Mucosa of descending colon (tissue), 3 donors: Measurements from ENCODE around the gene PAX9. TPM values are rescaled to one million over a fixed set of nuclear protein-coding genes. Genes with fewer than 3 reads are reported as not detected.

ENCODE experiments used
- ATAC-seq: fragments of 200-7000 bp; cut with Tn5 transposase; one replicate; pipeline ENCODE4 v1.9.1; 2020; ENCODE audit warnings: mild to moderate bottlenecking, moderate library complexity
- DNase-seq, 3 donors: peaks; one replicate each; pipeline ENCODE4 v3.0.0-alpha.2; 2020
- H3K36me3 ChIP-seq: fragments of 200-600 bp; one replicate; pipeline ENCODE4 v1.8.0; 2021; ENCODE audit warnings: low read depth, mild to moderate bottlenecking
- H3K4me1 ChIP-seq: fragments of 200-600 bp; one replicate; pipeline ENCODE4 v1.8.0; 2021; ENCODE audit warnings: low read depth, mild to moderate bottlenecking
- H3K4me3 ChIP-seq: fragments of 200-600 bp; one replicate; pipeline ENCODE4 v1.8.0; 2021; ENCODE audit warnings: mild to moderate bottlenecking
- H3K9me3 ChIP-seq: fragments of 200-600 bp; one replicate; pipeline ENCODE4 v1.8.0; 2021; ENCODE audit warnings: mild to moderate bottlenecking
- CTCF ChIP-seq: fragments of 200-600 bp; IDR thresholded peaks from one replicate; pipeline ENCODE4 v1.8.0; 2022; ENCODE audit warnings: antibody characterized with exemption, mild to moderate bottlenecking
- intact Hi-C, 2 donors: fragments of 100-400 bp; cut with DNase I in 1 of 2; cut with micrococcal nuclease in 1 of 2; formaldehyde crosslinking; loops; one replicate each; pipeline versions ENCODE4 v1.11.0 to v1.11.1; 2022; cut with DNase I, micrococcal nuclease
- total RNA-seq, 3 donors: library from RNA; stranded (reverse); fragmentation: NEBNext Ultra II Directional in 2 of 3; extraction: Animal tissue kit (Norgen Biotek cat#: 25700) in 2 of 3; gene quantifications; one replicate each; pipeline versions ENCODE4 v1.2.1 to v1.2.4, GENCODE V29; 2021 to 2023
- donor health status: DM: no; HTN: no; CAD: no; lungs with moderate emphysema.
- donor health status: DM: no; HTN: no; CAD: no.
- donor health status: DM: no; HTN: yes; CAD: no.

Gene PAX9
- total RNA-seq, 3 donors from 2014 or later = 0.29 to 0.44 (median 0.38) TPM

- Histone ChIP-seq H3K9me3 (no peaks in the 10 kb centered on the region), H3K4me3 (no peak overlapping the region), H3K4me1 (peaks cover 36% of the 10 kb centered on the region), H3K36me3 (no peaks in the 10 kb centered on the region)
- TF ChIP-seq CTCF = peak; percentile 26
- DNase-seq = peak in 2 of 3 donors; percentile 54 to 55
- intact Hi-C loops = no loop called here
- peak; percentile 74 for ATAC-seq
These were observed 5.5 kb upstream of the PAX9 start for GRCh38 chr14:36655963-36656686.

- H3K4me1 ChIP-seq = peaks cover 38% of the 10 kb centered on the region
- no peak for DNase-seq
- intact Hi-C loops = no loop called here
- H3K4me3 ChIP-seq = no peak overlapping the region
- no peaks in the 10 kb centered on the region for H3K9me3 ChIP-seq
- no peak for TF ChIP-seq CTCF
- ATAC-seq = no peak
- no peaks in the 10 kb centered on the region for H3K36me3 ChIP-seq
These were observed 4.8 kb upstream of the PAX9 start for GRCh38 chr14:36656687-36657398.

GRCh38 chr14:36657399-36658122 lies 4.1 kb upstream of the PAX9 start:
- intact Hi-C loops = no loop called here
- Histone ChIP-seq H3K4me3 (no peak overlapping the region), H3K9me3 (no peaks in the 10 kb centered on the region), H3K4me1 (peaks cover 42% of the 10 kb centered on the region), H3K36me3 (no peaks in the 10 kb centered on the region)
- ATAC-seq = no peak
- no peak for TF ChIP-seq CTCF
- peak in 1 of 3 donors; percentile 32 for DNase-seq

GRCh38 chr14:36658123-36659009 lies 3.3 kb upstream of the PAX9 start:
- Histone ChIP-seq H3K9me3 (no peaks in the 10 kb centered on the region), H3K4me1 (peaks cover 50% of the 10 kb centered on the region), H3K4me3 (no peak overlapping the region), H3K36me3 (no peaks in the 10 kb centered on the region)
- intact Hi-C loops = no loop called here
- ATAC-seq (no peak), DNase-seq (no peak)
- no peak for TF ChIP-seq CTCF
